B cell (primary cell): Measurements from ENCODE around the gene ADCY1.

Experiments used
- CTCF ChIP-seq: fragments of 200-600 bp; IDR thresholded peaks from one replicate; pipeline ENCODE4 v1.8.0; 2022; ENCODE audit warnings: antibody characterized with exemption, mild to moderate bottlenecking
- EZH2 ChIP-seq: IDR thresholded peaks from 2 replicates; pipeline ENCODE4 v1.6.1; 2012; ENCODE audit warnings: borderline replicate concordance, low read depth, mild to moderate bottlenecking, moderate library complexity, low read length; ENCODE audit not compliant: insufficient read depth, poor library complexity, severe bottlenecking

GRCh38 chr7:45702751-45703150, 128.6 kb downstream of the ADCY1 start:
- TF ChIP-seq CTCF = no peak
- TF ChIP-seq EZH2 = no peak
